Measurements from ENCODE around the gene CRNN.
A peak's percentile ranks its signal among the peaks of the same experiment; 100 is the strongest.

The CRNN gene

DNA sequence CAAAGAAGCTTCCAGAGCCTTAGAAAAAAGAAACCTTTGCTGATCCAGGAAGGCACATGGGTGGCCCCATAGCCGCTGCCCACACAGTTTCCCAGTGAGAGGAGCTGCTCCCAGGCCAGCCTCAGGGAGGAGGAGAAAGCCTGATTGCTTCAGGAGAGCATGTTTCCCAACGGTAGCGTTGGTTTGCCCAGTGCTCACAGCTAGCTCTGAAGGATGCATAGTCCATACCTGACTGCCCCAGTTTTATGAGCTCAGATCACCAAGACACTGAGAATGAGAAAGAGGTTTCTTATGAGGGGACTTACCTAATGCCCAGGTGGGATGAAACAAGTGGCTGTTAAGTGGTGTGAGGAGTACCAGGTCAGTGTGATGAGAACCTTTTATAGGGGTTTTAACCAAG lies at the start of gene CRNN:
TSS of gene CRNN (minus strand) at position 355 of the 400 bp plus-strand sequence. CDS start 2,030 bp downstream, outside the sequence.
- no peak for DNase-seq

DNA sequence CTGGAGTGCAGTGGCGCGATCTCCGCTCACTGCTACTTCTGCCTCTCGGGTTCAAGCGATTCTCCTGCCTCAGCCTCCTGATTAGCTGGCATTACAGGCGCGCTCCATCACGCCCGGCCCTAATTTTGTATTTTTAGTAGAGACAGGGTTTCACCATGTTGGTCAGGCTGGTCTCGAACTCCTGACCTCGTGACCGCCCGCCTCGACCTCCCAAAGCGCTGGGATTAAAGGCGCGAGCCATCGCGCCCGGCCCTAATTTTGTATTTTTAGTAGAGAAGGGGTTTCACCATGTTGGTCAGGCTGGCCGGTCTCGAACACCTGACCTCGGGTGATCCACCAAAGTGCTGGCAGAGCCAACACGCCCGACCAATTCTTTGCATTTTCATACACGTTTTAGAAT lies 48.6 kb upstream of the CRNN start:
- no peak for DNase-seq

DNA sequence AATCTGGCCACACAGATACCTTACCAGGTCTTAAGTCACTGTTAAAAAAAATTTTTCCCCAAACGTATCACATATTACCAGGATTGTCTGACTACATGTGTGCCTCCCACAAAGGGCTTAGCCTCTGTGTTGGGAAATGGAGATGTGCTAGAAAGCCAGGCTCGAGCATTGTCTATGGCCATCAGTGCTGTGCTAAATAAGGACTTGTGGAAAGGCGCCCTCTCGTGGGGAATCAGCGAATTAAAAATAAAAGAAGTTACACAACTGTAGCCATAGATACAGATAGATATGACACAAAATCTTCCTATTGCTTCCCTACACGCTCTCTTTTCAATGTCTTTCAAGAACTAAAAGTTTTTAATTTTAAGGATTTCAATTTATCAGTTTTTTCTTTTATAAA lies 47.5 kb upstream of the CRNN start:
- no peak for DNase-seq

DNA sequence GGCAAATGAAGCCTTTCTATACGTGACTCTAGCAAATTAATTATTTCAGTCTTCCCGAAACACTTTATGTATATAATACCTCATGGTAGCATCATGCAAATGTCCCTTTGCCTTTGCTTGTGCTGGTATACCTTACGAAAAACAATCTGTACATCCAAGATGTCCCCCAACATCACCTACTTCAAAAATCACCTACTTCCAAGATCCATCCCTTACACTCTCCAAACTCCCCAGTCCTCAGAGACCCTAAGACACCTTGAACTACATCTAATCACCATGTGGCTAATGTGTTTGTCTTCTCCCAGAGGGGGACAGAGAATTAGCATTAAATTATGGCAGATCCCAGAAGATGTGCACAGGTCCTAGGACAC lies 46.5 kb upstream of the CRNN start:
- no peak for DNase-seq

DNA sequence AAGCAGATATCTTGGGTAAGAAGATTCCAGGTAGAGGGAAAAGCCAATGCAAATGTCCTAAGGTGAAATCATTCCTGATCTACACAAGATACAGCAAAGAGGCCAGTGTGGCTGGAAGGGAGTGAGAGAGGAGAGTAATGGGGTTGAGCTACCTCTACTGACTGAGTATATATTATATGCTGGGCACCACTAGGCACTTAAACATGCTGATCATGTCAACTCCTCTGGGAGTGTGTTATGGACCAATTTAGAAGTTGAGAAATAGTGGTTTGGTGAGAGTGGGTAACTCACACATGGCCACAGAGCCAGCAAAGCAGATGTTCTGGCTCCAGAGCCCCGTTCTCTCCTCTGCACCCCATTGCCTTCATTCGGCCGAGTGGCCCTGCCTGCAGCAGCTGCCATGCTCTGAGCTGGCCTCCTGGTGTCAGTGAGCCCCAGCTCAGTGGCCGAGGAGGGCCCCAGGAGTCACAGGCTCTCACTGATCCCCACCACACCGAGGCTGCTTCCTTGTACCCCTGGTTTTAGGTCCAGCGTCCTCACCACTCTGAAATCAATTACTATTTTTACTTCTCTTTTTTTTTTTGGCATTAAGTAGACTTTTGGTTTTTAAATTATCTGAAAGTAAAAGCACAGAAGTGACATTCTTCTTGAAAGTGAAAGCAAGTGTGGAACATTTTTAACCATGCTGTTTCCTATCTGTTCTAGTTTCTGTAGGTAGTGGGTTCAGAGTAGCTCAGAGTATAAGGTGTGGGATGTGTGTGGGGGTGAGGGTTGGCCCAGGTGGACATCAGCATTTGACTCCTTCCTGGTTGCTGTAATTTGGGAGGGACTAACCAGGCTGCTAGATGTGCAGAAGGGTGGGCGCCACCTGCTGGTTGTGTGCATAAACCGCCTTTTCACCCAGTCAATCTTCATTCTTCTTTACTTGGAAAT lies 45.8 kb upstream of the CRNN start:
- DNase-seq = no peak

DNA sequence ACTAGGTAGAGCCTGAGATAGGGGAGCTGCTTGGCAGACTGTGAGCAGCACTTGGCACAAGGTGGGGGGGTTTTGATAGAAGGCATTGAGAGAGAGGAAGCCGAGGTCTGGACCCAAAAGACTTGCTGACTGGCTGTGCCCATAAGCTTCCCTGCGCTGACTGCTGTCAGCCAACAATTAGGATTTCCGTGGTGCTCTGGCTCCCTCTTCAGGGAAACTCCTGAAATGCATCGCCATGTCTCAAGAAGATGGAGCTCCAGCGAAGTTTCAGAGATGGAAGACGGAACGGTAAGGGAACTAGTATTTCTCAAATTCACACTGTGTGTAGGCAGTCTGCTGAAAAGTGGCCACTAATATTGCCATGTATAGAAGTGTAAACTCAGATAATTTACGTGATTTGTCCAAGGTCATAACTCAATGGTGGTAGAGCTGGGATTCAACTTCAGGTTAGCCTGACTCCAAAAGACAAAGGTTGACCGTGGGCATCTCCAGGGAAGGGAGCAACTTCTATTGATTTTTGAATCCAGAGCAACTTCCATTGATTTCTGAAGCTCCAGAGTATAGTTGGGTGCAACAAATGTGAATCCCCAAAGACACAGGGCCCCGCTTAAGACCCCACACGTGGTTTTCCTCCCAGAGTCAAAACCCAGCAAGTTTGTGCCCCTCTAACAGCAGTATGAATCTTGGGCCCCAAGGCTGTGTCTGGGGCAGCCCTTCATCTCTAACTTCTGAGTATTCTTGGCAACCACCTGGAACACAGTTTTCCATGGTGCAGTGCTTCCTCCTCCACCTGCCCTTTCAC lies 44.5 kb upstream of the CRNN start:
- peak; percentile 32 for DNase-seq

DNA sequence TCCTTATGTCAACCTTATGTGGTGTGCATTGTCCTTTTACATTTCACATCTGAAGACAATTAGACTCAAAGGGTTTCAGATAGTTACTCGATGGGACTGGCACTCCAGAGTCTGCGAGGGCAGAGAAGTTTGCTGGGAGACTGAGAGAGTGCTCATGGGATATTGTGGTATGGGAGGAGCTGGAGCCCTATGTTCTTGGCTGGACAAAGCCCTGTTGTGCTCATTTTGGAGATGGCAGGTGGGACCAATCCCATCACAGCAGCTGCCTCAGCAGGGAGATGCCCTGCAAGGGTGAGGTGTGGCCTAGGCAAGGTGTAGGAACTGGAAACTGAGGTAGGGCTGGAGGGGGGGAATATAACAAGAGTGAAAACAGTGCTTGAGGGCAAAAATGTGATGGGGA lies 43.5 kb upstream of the CRNN start:
- no peak for DNase-seq

DNA sequence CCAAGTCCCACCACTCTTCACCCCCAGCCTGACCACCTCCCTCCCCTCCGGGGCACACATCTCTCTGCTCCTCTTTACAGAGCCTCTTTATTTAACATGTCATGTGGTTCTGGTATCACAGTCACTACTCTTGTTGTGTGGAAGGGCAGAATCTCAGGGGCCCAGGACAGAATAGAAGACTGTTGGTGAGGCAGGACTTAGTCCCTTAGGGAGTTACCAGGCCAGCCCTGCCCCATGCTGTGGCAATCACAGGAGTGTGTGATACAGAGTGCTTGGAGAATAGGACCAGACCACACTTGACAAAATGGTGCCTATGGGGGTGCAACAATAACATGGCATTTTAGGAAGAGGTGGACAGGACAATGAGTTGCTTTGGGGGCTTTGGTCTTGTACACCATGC lies 43.0 kb upstream of the CRNN start:
- no peak for DNase-seq

DNA sequence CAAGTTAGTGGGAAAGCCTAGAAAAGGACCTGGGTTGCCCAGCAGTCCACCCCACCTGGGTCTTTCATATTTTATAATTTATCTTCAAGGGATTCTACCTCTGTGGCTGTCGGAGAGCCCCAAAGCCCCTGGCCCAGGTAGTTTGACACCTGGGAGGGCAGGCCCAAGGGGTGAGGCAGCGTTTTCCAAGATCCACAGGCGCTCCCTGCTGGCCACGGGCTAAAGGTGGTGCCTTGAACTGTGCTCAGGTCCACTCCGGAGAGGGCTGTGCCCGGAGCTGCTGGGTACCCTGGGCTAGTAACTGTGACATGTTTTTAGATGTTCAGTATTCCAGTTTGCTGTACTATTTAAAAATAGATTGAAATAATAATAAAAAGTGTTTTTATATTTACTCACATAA lies 37.2 kb upstream of the CRNN start:
- no peak for DNase-seq

DNA sequence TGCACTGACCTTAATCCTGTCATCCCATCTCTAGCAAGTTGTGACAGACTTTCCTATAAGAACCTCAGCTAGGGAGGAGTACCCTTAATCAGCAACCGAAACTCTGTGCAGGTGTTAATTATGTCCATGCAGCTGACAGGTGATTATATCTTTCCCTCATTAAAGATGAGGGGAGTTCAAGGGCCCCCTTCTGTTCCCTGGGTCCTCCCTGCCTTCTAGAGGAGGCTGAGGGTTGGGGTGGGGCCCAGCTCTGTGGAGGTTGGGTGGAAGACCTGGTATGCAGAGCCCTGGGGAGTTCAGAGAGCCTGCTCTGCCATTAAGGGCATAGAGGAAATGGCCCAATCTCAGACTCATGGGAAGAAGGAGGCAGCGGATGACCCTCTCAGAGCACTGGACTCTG lies 35.6 kb upstream of the CRNN start:
- DNase-seq = no peak

DNA sequence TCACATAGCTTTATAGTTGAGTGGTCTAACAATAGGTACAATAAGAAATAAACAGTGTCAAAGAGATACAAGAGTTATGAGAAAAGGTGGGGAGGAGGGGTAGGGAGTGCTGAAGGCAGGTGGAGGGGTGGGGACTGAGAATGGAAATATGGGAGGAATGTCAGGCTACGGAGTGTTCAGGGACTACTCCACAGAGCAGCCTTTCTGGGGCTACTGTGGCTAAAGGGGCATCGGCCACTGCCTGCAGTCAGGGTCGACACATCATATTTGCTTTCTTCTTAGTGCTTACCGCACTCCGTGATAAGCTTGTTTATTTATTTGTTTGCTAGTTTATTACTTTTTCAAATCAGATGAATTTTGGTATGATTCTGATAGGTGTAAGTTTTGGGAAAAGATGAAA lies 34.4 kb upstream of the CRNN start:
- no peak for DNase-seq

DNA sequence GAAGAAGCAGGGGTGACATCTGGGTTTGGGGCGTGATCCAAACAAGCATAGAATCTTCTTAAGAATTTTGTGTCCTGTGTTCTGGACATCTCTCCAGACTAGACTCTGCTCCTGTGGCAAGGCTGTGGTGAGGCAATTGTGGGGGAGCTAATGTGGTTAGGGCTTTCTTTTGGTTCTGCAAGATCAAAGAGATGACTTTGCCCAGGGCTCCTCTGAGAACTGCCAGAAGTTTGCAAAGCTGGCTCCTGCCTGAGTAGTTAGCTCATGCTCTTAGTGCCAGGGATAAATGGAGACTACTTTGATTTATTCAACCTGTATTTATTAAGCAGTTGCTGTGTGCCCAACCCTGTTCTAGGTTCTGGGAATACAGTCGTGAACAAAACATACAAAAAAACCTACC lies 34.0 kb upstream of the CRNN start:
- no peak for DNase-seq

DNA sequence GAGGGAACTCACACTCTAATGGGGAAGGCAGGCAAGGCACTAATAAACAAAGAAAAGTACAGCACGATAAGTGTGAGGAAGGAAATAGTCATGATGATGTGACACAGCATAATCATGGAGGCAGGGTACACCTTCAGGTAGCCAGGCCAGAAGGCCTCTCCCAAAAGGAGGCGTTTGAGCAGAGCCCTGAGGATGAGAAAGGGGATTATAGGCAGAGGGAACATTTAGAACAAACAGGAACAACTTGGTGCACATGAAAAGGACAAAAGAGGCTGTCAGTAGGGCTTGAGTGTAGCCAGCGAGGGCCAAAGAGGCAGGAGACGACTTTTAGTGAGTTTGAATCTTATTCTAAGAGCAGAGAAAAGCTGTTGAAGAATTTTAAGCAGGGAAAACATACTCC lies 33.4 kb upstream of the CRNN start:
- DNase-seq = no peak

DNA sequence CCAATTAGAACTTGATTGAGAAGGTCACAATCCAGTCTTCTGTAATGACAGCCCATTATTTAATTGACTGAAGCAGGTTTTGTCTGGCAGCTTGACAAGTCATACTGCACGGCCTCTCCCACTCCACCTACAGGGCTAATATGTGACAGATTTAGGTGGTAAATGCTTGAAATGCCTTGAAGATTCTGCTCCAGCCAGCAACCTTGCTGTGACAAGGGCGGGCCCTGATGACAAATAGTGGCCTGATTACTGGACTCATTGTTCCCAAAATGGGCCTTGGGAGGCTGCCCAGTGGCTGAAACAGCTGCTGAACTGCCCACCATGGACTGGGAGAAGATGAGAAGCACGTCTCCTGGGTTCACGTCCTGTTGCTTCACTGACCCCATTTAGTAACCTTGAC lies 30.0 kb upstream of the CRNN start:
- no peak for DNase-seq

DNA sequence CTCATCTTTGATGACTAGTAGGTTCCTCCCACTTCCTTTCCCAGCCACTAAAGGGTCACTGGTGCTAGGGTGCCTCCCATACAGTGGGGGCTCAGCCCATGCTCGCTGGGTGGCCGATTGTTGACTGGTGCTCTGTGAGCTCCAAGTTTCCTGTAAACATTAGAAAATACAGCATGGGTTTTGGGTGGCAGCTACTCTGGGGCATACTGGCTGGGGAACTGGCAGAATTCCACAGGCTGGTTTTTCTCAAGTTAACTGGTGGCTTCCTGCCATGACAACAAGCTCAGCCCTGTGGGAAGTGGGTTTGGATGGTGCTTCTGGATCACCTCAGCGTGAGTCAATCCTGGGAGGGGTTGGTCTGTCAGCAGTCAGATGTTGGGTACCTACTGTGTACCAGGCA lies 28.7 kb upstream of the CRNN start:
- no peak for DNase-seq

DNA sequence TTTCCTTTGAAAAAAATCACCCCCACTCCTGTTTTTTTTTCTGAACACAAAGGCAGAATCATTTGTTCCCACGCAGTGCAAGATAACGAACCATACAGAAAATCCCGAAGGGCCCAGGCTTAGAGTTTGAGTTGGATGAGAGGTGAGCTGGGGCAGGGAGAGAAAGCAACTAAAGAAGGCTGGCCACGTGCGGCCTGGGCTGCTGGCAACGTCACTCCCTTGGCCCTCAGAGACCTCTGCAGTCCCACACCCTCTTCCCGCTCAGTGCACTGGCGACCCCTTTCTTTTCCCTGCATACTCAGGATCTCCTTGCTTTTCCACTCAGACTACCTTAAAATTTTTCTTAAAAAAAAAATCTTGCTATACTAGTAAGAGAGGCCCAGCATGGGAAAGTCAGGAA lies 28.2 kb upstream of the CRNN start:
- no peak for DNase-seq

DNA sequence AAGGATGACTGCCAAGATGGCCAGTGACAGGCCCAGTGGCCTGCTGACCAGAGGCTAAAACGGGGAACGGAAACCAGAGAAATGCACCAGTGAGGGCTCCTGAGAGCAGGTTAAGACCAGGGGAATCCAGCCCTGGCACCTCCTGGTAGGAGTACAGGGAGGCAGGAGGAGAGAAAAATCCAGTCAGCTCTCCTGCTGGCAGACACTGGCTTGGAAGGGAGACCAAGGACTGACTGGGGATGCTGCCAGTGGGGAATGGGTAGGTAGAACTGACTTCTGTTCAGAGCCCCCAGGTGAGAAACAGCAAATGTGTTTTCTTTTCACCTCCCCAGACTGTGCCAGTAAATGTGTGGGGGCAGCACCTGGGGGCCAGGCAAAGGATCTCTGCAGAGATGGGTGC lies 27.7 kb upstream of the CRNN start:
- no peak for DNase-seq

DNA sequence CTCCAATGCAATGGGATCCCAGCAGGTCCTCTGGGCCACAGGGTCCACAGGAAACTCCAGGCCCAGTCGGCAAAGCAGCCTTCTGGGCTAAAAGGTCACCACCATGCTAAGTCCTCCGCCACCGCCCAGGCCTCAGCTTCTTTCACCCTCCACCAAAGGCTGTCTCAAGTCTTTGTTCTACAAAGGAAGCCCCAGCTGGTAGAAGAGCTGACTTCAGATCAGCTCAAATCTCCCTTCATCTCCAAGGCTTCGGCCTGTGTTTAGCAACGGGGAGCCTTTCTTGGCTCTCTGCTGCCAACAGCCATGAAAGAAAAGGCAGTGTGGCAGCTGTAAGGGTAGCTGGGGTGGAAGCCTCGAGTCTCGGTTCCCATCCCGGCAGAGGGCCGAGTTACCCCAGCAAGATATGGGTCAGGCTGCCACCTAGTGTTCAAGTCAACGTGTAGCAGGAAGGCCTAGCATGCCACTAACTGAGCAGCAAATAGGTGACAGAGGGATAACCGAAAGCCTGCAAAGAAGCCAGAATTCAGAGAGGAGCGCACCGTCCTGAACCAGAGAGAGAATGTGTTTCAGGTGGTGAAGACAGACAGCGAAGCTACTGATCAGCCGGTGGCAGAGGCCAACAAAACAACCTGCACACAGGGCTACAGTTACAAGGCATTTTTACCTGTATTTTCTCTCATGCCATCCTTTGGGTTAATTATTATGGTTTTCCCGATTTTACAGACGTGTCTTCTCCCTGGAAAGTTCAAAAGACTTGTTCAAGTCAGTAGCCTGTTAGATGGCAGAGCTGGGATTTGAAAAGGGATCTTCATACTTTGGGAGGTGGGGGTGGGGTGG lies 26.8 kb upstream of the CRNN start:
- DNase-seq = peak; percentile 5

DNA sequence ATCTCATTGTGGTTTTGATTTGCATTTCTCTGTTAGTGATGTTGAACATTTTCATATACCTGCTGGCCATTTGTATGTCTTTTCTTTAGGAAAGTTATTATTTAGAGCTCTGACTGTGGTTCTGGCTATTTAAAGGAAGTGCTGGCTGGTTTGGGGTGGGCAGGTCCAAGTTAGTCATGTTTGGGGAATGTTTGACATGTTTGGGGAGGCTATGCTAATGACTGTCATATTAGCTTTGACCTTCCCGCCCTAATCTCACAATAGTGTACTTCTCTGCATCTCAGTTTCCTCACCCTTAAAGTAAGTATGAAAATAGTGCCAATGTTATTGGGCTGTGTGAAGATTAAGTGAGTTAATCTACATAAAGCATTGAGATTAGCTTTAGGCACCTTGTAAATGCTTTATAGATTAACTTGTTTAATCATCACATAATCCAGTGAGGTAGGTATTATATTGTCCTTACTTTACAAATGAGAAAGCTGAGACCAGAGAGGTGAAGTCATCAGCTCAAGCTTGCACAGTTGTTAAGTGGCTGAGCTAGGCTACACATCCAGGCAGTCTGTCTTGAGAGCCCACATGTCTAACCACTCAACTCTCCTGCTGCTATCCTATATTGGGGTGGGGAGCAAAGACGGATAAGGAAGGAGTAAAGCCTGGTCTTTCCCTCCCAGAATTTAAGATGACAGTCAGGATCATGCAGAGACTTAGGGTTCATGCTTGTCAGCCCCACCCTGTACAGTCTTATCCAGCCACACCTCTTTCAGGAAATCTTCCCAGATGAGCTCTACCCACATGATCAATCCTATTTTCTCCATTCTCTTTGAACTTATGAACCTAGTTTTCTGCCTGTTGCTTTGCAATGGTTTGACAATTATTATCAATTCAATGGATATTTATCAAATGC lies 22.8 kb upstream of the CRNN start:
- no peak for DNase-seq

DNA sequence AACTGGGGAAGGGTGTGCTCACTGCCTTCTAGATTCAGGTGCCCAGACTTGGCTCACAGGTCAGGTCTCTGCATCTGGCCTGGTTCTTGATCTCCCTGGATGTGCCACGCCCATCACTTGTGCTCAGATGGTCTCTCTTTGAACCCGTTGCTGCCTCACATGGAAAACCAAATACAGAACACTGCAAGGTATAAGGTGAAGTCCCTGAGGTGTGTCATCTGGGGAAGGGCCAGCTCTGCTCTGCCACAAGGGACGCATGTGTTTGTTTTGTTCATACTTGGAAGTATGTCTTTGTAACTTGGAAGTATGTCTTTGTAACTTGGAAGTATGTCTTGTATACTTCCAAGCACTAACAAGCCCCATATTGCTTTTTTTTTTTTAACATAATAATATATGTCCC lies 13.4 kb upstream of the CRNN start:
- no peak for DNase-seq

DNA sequence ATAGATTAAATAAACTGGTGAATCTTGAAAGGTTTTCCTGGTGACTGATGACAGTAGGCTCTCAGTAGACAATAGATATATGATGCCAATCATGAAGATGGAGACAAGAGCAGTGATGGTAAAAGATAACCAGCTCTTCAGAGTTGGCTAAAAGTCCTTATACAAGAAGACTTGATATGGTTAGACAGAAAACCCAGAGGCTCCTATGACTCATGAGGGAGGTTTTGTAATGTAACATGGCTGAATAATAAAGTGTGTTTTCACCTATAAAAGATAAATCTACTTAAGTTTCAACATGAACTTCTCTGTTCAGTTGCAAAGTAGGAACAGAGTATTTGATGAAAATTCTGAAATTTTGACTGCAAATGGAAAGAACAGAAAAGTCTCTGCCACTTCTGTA lies 12.7 kb upstream of the CRNN start:
- no peak for DNase-seq

DNA sequence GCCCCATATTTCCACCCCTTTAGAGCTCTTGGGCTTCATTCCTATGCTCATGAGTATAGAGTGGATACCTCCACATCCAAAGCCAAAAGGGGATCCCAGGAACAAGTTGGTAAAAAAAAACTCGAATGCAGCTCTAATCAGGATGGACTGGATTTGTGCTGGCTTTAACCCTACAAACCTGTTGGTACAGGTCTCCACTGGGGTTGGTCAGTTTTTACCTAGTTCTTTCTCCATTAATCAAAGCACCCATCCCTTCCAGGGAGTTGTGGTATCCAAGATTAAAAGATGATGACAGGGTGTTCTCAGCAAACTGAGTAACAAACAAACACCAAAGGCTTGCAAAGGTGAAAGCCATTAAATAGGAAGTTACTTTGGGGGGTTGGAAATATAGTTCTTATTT lies 5.9 kb upstream of the CRNN start:
- no peak for DNase-seq

Measured in NCI-H2029 treated with DMSO at 0.1 percent for 48 hours (cell line).